Measurements from ENCODE around the gene POLE. TPM values are rescaled to one million over a fixed set of nuclear protein-coding genes. Genes with fewer than 3 reads are reported as not detected.

Gene POLE
- total RNA-seq, 4 donors from 2014 or later: 19.2 to 28.1 (median 23.9) TPM

- 82 to 84% methylated on average over 35 of the region's 38 CpGs for WGBS, 2 donors
- intact Hi-C loops (cut with DNase I): no loop called here
- TF ChIP-seq POLR2A (IDR thresholded peaks at IDR 0.05): no peak
- Histone ChIP-seq H3K9me3 (no peaks in the 10 kb centered on the region), H3K4me1 (peaks cover 0 to 3% of the 10 kb centered on the region in 2 donors), H3K4me3 (replicated peaks in 1 of 3) (no peak overlapping the region), H3K27ac (no peak overlapping the region), H3K27me3 (no peaks in the 10 kb centered on the region), H3K36me3 (no peaks in the 10 kb centered on the region)
- DNase-seq: no peak
Measured at GRCh38 chr12:132592282-132592970, 94.7 kb downstream of the POLE start.

DNA sequence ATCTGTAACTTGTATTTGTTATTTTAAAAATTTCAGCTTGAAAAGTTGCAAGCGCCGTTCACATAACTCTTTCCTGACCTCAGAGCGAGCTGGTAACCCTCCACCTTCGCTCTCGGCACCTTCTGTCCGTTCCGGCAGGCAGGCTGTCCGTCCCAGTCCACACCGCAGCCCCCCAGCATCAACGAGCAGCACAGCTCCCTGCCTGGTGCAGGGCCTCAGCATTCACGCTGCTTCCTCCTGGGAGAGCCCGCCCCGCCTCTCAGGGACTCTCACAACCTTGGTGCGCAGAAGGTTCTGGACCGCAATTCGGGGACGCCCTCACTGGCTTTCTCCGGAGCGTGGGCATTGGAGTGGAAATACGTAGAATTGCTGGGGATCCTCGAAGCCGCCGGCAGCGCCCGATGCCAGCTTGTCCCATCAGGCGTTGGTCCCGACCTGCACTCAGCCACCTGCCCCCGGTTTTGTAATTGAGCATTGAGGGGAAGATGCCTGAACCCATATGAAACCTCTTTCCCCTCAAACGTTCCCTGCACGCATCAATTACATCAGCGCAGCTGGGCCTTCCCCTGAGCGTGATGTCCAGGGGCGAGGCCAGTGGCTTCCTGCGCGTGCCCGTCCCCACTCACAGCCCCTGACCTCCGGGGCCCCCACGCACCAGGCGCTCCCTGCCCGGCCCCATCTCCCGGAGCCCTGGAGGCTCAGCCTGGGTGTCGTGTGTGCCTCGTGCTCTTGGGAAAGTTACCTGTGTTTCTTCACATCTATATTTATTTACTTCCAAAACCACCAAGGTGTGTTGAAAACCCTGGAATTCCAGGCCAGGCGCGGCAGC, 95.8 kb downstream of the POLE start:
- H3K4me1 ChIP-seq: no peaks in the 10 kb centered on the region
- no peak overlapping the region for H3K27ac ChIP-seq
- DNase-seq: no peak
- H3K4me3 ChIP-seq (replicated peaks in 1 of 3): no peak overlapping the region
- H3K27me3 ChIP-seq: no peaks in the 10 kb centered on the region
- 92% methylated on average over 34 to 45 of the region's 45 CpGs for WGBS, 2 donors
- H3K36me3 ChIP-seq: no peaks in the 10 kb centered on the region
- no peak for TF ChIP-seq POLR2A (IDR thresholded peaks at IDR 0.05)
- TF ChIP-seq CTCF (IDR thresholded peaks at IDR 0.05): no peak
- H3K9me3 ChIP-seq: no peaks in the 10 kb centered on the region
- intact Hi-C loops (cut with DNase I): no loop called here

GRCh38 chr12:132588821-132589669, 98.1 kb downstream of the POLE start:
- intact Hi-C loops (cut with DNase I): no loop called here
- no peak for DNase-seq
- H3K9me3 ChIP-seq: no peaks in the 10 kb centered on the region
- H3K36me3 ChIP-seq: no peaks in the 10 kb centered on the region
- no peak overlapping the region for H3K4me3 ChIP-seq (replicated peaks in 1 of 3)
- no peaks in the 10 kb centered on the region for H3K27me3 ChIP-seq
- TF ChIP-seq CTCF (IDR thresholded peaks at IDR 0.05): no peak
- TF ChIP-seq POLR2A (IDR thresholded peaks at IDR 0.05): no peak
- H3K27ac ChIP-seq: no peak overlapping the region
- H3K4me1 ChIP-seq: no peaks in the 10 kb centered on the region
- WGBS, 2 donors: 94 to 95% methylated on average over 19 of the region's 19 CpGs

GRCh38 chr12:132588319-132588718, 98.8 kb downstream of the POLE start:
- Histone ChIP-seq H3K36me3 (no peaks in the 10 kb centered on the region), H3K4me3 (replicated peaks in 1 of 3) (no peak overlapping the region), H3K4me1 (no peaks in the 10 kb centered on the region), H3K27ac (no peak overlapping the region), H3K27me3 (no peaks in the 10 kb centered on the region), H3K9me3 (no peaks in the 10 kb centered on the region)
- intact Hi-C loops (cut with DNase I): no loop called here
- no peak for DNase-seq
- TF ChIP-seq CTCF (IDR thresholded peaks at IDR 0.05) (no peak), POLR2A (IDR thresholded peaks at IDR 0.05) (no peak)
- WGBS, 2 donors: 82 to 94% methylated on average over 6 of the region's 6 CpGs

- Histone ChIP-seq H3K36me3 (no peaks in the 10 kb centered on the region), H3K4me3 (replicated peaks in 1 of 3) (no peak overlapping the region), H3K27me3 (no peaks in the 10 kb centered on the region), H3K27ac (no peak overlapping the region), H3K9me3 (no peaks in the 10 kb centered on the region), H3K4me1 (no peaks in the 10 kb centered on the region)
- intact Hi-C loops (cut with DNase I): no loop called here
- WGBS, 2 donors: 75 to 90% methylated on average over 3 of the region's 3 CpGs
- TF ChIP-seq CTCF (IDR thresholded peaks at IDR 0.05) (no peak), POLR2A (IDR thresholded peaks at IDR 0.05) (no peak)
- no peak for DNase-seq
Measured at GRCh38 chr12:132587781-132588180, 99.4 kb downstream of the POLE start.

Measured in thyroid gland (tissue), 4 donors.